Body of pancreas (tissue), 4 donors: ENCODE data around the gene SEMA7A. TPM values are rescaled to one million over a fixed set of nuclear protein-coding genes. Genes with fewer than 3 reads are reported as not detected.

Experiments
- ATAC-seq: fragments of 150-250 bp; one replicate; pipeline ENCODE4 v1.9.1; 2016
- DNase-seq, 4 donors: peaks; one replicate each; pipeline ENCODE4 v3.0.0-alpha.2; 2019
- H3K27ac ChIP-seq, 4 donors: fragments of 200-600 bp; sonication (generic); 1 replicate in 3 of 4; 2 replicates in 1 of 4; pipeline versions ENCODE4 v1.5.1 to v1.6.1; 2016 to 2019; ENCODE audit warnings: mild to moderate bottlenecking in 1 of 4, mixed read lengths in 1 of 4, moderate library complexity in 1 of 4
- H3K27me3 ChIP-seq, 2 donors: fragments of 200-600 bp; sonication (generic); one replicate each; pipeline ENCODE4 v1.6.0; 2016; ENCODE audit warnings: mild to moderate bottlenecking in 1 of 2
- H3K36me3 ChIP-seq, 2 donors: fragments of 200-600 bp; sonication (generic); replicated peaks in 1 of 2; 2 replicates each; pipeline ENCODE4 v1.5.1; 2016; ENCODE audit warnings: low read depth in 2 of 2; ENCODE audit not compliant: insufficient read depth in 1 of 2
- H3K4me1 ChIP-seq: fragments of 200-600 bp; sonication (generic); one replicate; pipeline ENCODE4 v1.6.0; 2016
- H3K4me3 ChIP-seq, 2 donors: fragments of 200-600 bp; sonication (generic); 1 replicate in 1 of 2; 2 replicates in 1 of 2; pipeline ENCODE4 v1.5.1; 2016 to 2019
- H3K9me3 ChIP-seq, 3 donors: fragments of 200-600 bp; sonication (generic); 1 replicate in 2 of 3; 2 replicates in 1 of 3; pipeline ENCODE4 v1.5.1; 2016
- CTCF ChIP-seq, 7 experiments: fragments of 450-650 bp in 4 of 7; fragments of 200-600 bp in 3 of 7; sonication (generic) in 3 of 7; IDR thresholded peaks; one replicate each; pipeline ENCODE4 v1.5.1; 2016 to 2019; ENCODE audit warnings: antibody characterized with exemption in 7 of 7
- POLR2A ChIP-seq, 3 donors: fragments of 450-650 bp; IDR thresholded peaks; one replicate each; pipeline ENCODE4 v1.6.1; 2016; ENCODE audit warnings: antibody characterized with exemption in 3 of 3, mild to moderate bottlenecking in 2 of 3
- WGBS, 2 donors: methylation state at CpG; one replicate each; pipeline ENCODE4 v1.1.5; 2017; 5-methylcytosine and 5-hydroxymethylcytosine counted together
- intact Hi-C: fragments of 100-400 bp; cut with DNase I; formaldehyde crosslinking; loops from one replicate; pipeline ENCODE4 v1.15.1; 2023
- total RNA-seq, 2 donors: library from RNA; depleted of rRNA; stranded (reverse); fragments of >200 nt; gene quantifications; one replicate each; pipeline ENCODE4 v1.1.0, GENCODE V29; 2016

The SEMA7A gene
- total RNA-seq, 2 donors from 2014 or later: 0.33 to 0.52 TPM

GRCh38 chr15:74381190-74381453 lies 52.6 kb downstream of the SEMA7A start:
- Histone ChIP-seq H3K27me3 (no peaks in the 10 kb centered on the region), H3K9me3 (no peaks in the 10 kb centered on the region), H3K27ac (no peak overlapping the region), H3K36me3 (no peaks in the 10 kb centered on the region), H3K4me3 (no peak overlapping the region), H3K4me1 (no peaks in the 10 kb centered on the region)
- DNase-seq (no peak), ATAC-seq (no peak)
- no peak for TF ChIP-seq CTCF (IDR thresholded peaks at IDR 0.05)
- no peak for TF ChIP-seq POLR2A (IDR thresholded peaks at IDR 0.05)
- intact Hi-C loops: loop anchor here (5.0 to 10.0 kb wide), 2 partner anchors 61 to 384 kb away; no protein-coding TSS in a partner anchor
- WGBS, 2 donors: 38 to 50% methylated on average over 2 of the region's 2 CpGs

DNA sequence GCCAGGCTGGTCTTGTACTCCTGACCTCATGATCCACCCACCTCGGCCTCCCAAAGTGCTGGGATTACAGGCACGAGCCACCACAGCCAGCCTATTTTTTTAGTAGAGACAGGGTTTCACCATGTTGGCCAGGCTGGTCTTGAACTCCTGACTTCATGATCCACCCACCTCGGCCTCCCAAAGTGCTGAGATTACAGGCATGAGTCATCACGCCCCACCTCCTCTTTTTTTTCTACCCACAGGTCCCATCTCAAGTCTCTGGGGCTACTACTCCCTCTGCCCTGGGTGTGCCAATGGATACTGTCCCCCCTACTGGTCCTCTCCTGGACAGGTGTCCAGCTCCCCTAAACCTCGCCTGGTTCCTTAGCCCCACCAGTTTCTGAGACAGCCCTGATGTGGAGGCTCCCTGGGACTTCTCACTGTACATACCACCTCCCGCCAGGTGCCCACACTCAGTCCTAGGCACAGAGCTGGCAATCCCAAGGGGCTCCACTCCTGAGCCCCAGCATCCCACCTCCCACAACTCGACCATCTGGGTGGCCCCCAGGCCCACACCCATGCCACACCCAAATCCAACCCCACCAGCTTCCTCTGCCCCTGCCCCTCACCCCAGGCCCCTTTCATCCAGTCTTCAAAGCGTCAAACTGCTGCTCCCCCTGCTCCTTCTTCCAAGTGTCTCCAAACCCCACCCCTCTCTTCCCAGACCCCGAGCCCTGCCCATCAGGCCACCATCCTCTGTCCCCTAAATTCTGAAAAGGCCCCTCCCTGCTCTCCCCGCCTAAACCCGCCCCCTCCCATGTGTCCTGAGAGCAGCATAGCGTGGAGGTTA lies 53.2 kb downstream of the SEMA7A start:
- ATAC-seq: no peak
- 51 to 56% methylated on average over 12 of the region's 12 CpGs for WGBS, 2 donors
- intact Hi-C loops: loop anchor here (5.0 to 10.0 kb wide), 2 partner anchors 62 to 384 kb away; no protein-coding TSS in a partner anchor
- DNase-seq: no peak
- Histone ChIP-seq H3K27me3 (no peaks in the 10 kb centered on the region), H3K9me3 (no peaks in the 10 kb centered on the region), H3K4me3 (no peak overlapping the region), H3K36me3 (no peaks in the 10 kb centered on the region), H3K27ac (no peak overlapping the region), H3K4me1 (no peaks in the 10 kb centered on the region)
- TF ChIP-seq CTCF (IDR thresholded peaks at IDR 0.05) (no peak), POLR2A (IDR thresholded peaks at IDR 0.05) (no peak)

GRCh38 chr15:74378848-74379247 lies 54.9 kb downstream of the SEMA7A start:
- Histone ChIP-seq H3K27ac (no peak overlapping the region), H3K4me1 (peaks cover 13% of the 10 kb centered on the region), H3K27me3 (no peaks in the 10 kb centered on the region), H3K9me3 (no peaks in the 10 kb centered on the region), H3K36me3 (no peaks in the 10 kb centered on the region), H3K4me3 (no peak overlapping the region)
- WGBS, 2 donors: 52 to 66% methylated on average over 8 to 9 of the region's 9 CpGs
- ATAC-seq: no peak
- DNase-seq: no peak
- intact Hi-C loops: loop anchor here (10.0 kb wide), 1 partner anchor 246 kb away; no protein-coding TSS in a partner anchor
- TF ChIP-seq POLR2A (IDR thresholded peaks at IDR 0.05) (no peak), CTCF (IDR thresholded peaks at IDR 0.05) (no peak)

- intact Hi-C loops: loop anchor here (10.0 kb wide), 1 partner anchor 247 kb away; no protein-coding TSS in a partner anchor
Observed at GRCh38 chr15:74377831-74378766, 55.7 kb downstream of the SEMA7A start.

More at GRCh38 chr15:74377831-74378766, 55.7 kb downstream of the SEMA7A start:
- TF ChIP-seq CTCF (IDR thresholded peaks at IDR 0.05): no peak
- TF ChIP-seq POLR2A (IDR thresholded peaks at IDR 0.05): no peak
- Histone ChIP-seq H3K27me3 (no peaks in the 10 kb centered on the region), H3K27ac (no peak overlapping the region), H3K4me3 (no peak overlapping the region), H3K9me3 (no peaks in the 10 kb centered on the region), H3K4me1 (peaks cover 20% of the 10 kb centered on the region), H3K36me3 (no peaks in the 10 kb centered on the region)
- WGBS, 2 donors: 71 to 74% methylated on average over 15 of the region's 15 CpGs
- no peak for ATAC-seq
- DNase-seq: no peak
